Activated CD4-positive, alpha-beta T cell treated with anti-CD3 and anti-CD28 coated beads, Interleukin-10, Interleukin-2, amounts not matched to agents 100 ng/mL and 50 ng/mL, durations not matched to agents 16 hours and 8 hours (primary cell): ENCODE data around the gene FOXC2.

Experiments used
- DNase-seq: peaks from one replicate; pipeline ENCODE4 v3.0.0-alpha.2; 2020

Gene FOXC2

DNA sequence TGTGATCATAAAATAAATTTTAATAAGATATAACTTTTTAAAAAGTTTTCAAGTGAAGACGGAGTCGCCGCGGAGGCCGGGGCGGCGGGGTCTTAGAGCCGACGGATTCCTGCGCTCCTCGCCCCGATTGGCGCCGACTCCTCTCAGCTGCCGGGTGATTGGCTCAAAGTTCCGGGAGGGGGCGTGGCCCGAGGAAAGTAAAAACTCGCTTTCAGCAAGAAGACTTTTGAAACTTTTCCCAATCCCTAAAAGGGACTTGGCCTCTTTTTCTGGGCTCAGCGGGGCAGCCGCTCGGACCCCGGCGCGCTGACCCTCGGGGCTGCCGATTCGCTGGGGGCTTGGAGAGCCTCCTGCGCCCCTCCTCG is at the start of gene FOXC2:
FOXC2 (plus strand) TSS at position 229 of the 365 bp plus-strand sequence. CDS start 507 bp downstream, outside the sequence.
- peak; percentile 42 for DNase-seq

- DNase-seq = no peak
Observed at GRCh38 chr16:86517033-86517432, 49.6 kb upstream of the FOXC2 start.

- DNase-seq = peak; percentile 36
Observed at GRCh38 chr16:86517652-86518258, 48.9 kb upstream of the FOXC2 start.

DNA sequence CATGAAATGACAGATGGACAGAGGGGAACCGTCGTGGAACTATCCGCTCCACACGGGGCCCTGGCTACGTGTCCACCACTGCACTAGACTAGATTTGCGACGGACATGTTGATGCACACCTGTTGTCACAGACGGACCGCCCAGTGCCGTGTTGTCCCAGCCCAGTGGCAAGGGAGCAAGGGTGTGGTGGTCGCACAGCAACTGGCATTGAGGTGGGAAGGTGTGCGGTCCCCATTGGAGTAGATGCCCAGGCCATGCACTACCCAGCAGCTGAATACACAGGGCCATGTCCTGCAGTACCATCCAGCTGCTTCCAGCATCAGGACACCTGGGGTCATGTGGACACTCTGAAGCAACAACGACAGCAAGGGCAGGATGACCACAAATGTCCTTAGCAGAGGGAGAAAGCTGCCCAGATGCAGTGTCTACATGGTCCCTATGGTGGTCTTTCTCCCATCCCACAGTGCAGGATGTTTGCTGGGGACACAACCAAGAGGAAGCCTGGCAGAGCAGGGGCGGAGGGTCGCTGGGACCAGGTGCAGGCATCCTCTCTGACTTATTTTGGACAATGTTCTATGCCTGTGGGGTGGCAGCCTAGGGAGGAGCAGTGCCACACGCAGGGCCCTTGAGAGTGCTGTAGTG is 47.5 kb upstream of the FOXC2 start:
- no peak for DNase-seq

- DNase-seq = peak; percentile 55
Observed at GRCh38 chr16:86519649-86520316, 46.8 kb upstream of the FOXC2 start.

DNA sequence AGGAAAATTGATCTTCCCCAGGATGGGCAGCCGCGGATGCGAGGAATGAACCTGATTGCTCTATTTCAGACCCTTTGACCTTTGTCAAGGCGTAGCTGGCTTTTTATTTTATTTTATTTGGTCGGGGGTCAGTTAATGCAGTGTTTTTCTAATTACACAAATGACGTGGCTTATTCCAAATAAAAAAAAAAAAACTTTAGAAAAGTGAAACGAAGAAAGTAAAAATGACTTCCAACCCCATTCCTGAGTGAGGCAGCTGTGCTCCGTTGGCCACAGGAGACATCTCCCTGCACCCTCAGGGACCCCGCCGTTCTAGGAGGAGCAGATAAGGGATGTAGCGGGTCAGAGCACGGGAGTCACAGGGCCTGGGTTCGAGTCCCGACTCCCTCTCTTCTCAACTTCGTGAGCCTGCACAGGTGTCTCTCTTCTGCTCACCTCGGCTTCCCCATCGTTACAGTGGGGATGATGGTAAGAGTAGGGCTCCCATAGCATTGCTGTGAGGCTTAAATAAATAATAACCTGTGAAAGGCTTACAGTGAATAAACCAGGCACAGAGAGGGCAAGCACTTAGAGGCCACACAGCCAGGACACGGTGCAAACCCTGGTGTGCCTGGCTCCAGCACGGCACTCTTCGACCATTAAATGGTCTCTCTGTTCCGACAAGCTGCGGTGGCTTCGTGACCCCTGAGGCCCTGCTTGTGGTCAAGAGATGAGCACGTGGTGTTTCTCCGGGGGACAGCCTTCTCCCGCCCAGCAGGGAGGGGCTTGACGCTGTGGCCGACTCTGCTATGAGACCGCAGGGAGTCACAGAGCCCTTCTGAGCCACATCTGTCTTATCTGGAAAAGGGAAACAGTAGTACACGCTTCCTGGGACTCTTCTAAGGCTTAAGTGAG is 46.1 kb upstream of the FOXC2 start:
- no peak for DNase-seq

GRCh38 chr16:86521236-86522197 is 45.1 kb upstream of the FOXC2 start:
- no peak for DNase-seq

- DNase-seq = no peak
Observed at GRCh38 chr16:86522634-86523033, 44.0 kb upstream of the FOXC2 start.

DNA sequence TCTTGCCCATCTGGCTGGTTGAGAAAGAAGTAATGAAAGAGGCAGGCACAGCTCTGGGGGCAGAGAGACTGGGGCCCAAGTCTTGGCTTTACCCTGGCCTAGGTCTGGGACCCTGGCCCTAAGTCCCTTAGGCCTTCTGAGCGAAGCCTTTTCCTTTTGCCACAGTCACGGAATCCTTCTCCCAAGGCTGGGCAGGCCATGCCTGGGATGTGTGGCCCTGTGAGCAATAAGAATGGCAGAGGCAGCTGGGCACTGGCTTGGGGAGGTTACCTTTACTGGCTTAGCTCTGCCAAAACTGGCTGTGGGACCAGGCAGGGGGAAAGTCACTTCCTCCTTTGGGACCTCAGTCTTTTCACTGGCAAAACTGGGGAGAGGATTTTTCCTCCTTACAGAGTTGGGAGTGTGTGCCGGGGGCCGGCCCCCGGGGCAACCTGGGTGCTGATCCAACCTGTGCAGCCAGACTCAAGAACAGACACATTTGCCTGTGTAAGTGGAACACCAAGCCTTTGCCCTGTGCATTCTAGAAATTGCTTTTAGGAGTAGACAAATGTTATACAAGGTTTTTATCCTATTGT is 43.4 kb upstream of the FOXC2 start:
- DNase-seq = no peak

- no peak for DNase-seq
Observed at GRCh38 chr16:86524029-86524428, 42.6 kb upstream of the FOXC2 start.

GRCh38 chr16:86525696-86526095 is 40.9 kb upstream of the FOXC2 start:
- DNase-seq = no peak

DNA sequence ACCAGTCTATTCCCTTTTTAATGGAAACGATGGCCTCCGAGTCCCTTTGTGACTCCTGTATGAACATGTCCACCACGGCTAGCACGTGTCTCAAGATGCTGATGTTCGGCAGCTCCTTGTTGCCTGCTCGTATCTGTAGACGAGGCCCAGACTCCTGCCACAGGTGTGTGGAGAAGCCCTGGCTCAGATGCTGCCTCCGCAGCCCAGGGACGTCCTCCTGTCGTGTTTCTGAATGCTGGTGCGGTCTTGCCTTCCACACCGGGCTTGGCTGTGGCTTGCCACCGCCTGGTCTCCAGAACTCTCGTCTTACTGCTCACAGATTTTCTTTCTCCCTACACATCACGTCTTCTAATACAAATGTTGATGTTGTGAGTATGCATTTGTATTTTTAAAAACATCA is 39.3 kb upstream of the FOXC2 start:
- DNase-seq = no peak

DNA sequence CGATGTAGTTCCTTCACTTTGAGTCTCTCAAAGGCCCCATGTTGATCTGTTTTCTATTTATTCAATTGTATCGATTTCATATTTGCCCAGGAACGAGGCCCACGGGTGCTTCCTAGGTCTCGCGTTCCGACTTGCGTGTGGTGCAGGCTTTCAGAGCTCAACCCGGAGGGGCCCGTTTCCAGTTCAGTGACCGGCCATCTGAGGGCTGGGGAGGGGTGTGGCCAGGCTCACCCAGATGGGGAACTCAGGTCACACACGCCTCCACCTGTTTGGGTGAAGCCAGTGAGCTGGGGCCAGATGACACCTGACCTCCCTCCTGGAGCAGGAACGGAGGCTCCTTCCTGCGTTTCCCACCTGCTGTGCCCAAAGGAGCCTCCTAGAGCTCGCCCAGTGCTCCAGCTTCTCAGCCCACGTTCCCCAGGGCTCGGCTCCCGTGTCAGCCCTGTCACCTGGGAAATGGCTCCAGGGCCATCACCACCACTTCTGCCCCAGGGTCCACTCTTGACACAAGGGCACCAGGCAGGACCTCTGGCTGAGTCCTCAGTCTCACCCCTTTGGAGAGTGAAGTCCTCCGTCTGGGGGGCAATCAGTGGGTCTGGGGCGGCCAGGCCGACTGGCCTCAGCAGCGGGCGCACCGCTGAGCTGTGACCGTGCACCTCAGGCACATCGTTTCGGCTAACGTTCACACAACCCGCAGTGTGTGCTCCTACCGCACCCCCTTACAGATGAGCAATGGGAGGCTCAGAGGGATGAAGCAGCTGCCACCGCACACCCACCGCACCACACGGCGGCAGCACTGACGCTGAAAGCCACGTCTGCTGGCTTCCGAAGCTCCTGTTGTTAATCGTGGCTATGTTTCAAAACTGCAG is 38.3 kb upstream of the FOXC2 start:
- no peak for DNase-seq

GRCh38 chr16:86529160-86529559 is 37.5 kb upstream of the FOXC2 start:
- DNase-seq = no peak

DNA sequence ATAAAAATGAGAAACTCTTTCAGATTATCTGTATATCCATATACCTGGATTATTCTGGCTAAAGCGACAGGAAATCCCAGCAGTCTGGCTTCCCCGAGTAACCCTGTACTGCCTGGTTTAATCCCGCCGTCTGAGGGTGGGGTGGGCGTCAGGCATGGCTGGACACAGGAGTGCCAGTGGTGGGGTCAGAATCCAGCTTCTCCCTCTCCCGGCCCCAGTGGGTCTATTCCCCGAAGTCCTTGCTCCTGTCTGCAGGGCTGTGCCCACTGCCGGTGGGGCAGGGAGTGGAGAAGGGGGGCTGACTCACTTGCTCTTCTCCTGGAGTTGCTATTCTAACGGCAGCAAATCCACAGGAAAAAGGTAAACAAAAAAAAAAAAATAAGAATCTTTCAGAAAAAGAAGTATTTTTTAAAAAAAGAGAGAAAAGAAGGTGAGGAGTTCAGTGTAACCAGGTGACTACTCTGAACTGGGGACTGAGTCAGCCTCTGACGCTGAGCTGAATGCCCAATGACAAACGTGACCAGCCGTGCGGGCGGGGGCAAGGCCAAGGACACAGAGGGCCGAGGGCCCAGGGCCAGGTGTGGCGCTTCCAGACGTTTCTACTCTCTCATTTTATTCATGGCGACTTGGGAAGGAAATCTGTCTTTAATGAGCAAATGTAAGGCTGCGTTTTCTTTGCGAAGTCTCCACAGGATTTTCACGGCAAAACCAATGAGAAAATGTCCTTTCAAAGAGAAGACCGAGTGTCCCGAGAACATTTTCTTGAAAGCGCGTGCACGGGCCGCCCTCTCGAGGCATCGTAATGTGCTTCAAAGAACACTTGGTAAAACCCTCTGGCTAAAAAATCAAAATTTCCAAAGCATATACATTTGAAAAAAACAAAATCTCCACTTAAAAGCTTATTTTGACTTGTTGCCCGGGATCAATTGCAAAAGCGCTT is 36.1 kb upstream of the FOXC2 start:
- DNase-seq = no peak

- DNase-seq = no peak
Observed at GRCh38 chr16:86531191-86531545, 35.5 kb upstream of the FOXC2 start.

DNA sequence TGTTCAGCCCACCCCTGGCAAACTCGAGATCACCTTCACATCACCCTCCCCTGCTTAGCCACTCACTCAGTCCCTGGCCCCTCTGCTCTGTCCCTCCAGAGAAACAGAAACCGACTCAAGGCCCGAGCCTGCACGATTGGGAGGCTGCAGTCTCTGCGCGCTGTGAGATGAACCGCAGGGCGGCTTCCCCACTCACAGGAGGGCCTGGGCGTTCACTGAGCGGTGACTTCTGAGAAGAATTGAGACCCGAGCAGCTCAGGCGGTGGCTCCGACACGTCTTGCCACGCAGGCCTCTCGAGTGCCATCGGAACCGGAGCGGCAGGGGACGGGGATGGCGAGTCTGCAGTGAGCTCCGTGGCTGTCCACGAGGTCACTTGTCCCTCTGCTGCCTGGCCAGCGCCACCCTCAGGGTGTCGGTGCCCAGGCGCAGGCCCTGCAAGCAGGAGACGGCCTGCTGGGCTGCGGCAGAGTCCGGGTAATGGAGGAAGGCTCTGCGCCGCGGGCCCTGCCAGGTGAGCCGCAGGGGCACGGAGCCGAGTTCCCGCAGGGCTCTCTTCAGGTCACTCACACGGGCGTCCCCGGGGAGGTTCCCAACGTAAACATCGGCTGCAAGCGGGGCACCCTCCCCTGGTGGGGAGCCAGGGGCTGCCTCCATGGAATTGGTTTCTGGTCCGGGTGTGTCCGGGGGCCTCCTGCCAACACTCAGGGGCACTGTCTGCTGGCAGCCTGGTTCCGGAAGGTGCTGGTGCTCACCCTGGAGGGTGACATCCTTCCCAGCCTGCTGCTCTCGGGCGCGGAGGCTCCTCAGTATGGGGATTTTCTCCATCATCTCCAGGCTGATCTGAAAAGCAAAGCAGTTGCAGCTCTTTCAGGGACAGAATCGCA is 34.7 kb upstream of the FOXC2 start:
- no peak for DNase-seq

DNA sequence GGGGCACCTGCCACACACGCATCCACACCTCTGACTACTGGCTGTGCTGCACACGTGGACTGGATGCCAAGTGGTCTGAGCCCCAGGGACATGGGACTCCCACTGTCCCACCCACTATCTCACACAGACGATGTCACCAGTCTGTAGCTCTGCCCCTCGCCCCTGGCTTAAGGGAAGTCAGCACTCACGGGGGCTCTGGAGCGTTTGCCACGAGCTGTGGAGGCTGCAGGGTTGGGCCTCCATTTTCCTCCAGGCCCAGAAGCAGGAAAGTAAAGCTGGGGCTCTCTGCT is 34.2 kb upstream of the FOXC2 start:
- DNase-seq = no peak

- DNase-seq = no peak
Observed at GRCh38 chr16:86533076-86533475, 33.6 kb upstream of the FOXC2 start.
